ENCODE measurements around the gene SHISA5.
"Not testable (repeated sequence)": the region's sequence is repeated elsewhere in the genome, so short reads cannot be mapped to it uniquely, and the experiment has no call there.

The SHISA5 gene

GRCh38 chr3:48477959-48478520 is 25.9 kb downstream of the SHISA5 start:
- DNase-seq (ENCODE audit: low read depth in 3 of 3), result no peak

DNA sequence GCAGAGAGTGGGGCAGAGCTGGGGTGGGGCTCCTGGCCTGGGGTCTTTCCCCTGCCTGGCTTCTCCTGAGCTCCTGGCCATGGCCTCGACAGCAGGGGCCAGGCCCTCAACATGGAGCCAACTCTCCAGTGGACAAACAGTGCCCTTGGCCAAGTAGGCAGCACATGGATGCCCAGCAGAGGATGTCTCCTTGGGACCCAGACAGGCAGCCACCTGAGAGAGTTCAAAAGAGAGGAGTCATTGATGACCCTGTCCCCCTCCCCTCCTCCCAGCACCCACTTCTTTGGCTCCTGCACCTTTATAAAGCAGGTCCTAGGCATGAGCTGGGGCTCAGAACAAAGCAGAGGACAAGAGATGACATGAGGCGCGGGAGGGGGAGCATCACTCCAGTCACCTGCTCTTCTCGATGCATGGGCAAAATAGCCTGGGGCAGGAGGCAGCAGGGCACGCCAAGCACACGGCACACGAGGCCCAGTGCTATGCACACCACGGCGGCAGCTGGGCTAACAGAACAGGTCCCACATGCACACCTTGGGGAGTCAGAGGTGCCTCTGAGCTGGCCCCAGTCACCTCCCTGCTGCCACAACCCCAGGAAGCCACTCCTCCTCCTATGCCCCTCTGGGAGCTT is 27.4 kb downstream of the SHISA5 start:
- DNase-seq (ENCODE audit: low read depth in 3 of 3), result no peak

DNA sequence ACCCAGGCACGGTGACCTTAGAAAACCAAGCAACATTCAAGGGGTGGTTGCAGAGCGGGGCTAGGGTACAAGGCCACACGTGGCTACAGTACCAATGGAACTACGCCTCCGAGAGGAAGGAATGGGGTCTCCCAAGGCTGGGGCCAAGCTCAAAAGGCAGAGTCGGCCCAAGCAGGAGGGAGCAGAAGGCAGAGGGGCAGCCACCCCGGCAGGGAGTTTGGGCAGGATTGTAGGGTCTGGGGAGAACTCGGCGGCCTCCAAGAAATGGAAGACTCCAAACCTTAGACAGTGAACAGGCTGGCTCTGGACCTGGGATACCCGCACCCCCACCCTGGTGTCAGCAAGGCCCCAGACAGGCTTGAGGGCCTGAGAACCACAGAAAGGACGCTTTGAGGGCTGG is 28.8 kb downstream of the SHISA5 start:
- DNase-seq (ENCODE audit: low read depth in 3 of 3), result no peak

DNA sequence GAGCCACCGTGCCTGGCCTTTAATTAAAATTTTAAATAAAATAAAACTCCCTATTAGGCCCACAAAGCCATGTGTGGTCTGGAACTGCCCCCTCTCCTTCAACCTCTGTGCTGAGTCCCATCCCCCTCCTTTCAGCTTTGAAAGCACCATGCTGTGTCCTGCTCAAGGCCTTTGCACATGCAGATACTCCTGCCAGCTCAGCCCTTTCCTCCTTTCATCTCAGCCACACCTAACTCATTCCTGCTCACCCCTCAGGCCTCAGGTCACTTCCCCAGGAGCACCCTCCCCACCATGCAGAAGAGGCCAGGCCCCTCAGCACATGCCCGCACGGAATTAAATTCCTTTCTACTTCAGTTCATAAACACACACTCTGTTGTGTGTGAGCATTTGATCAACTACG is 29.4 kb downstream of the SHISA5 start:
- no peak for DNase-seq (ENCODE audit: low read depth in 3 of 3)

DNA sequence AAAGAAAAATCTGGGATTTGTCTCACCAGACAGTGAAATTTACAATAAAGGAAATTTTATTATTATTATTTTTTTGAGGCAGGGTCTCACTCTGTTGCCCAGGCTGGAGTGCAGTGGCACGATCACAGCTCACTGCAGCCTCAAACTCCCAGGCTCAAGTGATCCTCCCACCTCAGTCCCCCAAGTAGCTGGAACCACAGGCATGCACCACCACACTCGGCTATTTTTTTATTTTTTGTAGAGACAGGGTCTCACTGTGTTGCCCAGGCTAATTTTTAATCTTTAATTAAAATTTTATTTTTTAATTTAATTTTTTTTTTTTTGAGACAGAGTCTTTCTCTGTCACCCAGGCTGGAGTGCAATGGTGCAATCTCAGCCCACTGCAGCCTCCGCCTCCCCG is 29.9 kb downstream of the SHISA5 start:
- not testable (repeated sequence) for DNase-seq (ENCODE audit: low read depth in 3 of 3)

- no peak for DNase-seq (ENCODE audit: low read depth in 3 of 3)
These were observed 30.4 kb downstream of the SHISA5 start for GRCh38 chr3:48473617-48473952.

GRCh38 chr3:48472923-48473616 is 30.9 kb downstream of the SHISA5 start:
- DNase-seq (ENCODE audit: low read depth in 3 of 3), result peak; percentile 86 to 92 (median 92)

GRCh38 chr3:48472673-48472922 is 31.4 kb downstream of the SHISA5 start:
- DNase-seq (ENCODE audit: low read depth in 3 of 3), result no peak

- no peak for DNase-seq (ENCODE audit: low read depth in 3 of 3)
These were observed 33.7 kb downstream of the SHISA5 start for GRCh38 chr3:48470286-48470685.

- DNase-seq (ENCODE audit: low read depth in 3 of 3), result no peak
These were observed 34.7 kb downstream of the SHISA5 start for GRCh38 chr3:48469046-48469915.

DNA sequence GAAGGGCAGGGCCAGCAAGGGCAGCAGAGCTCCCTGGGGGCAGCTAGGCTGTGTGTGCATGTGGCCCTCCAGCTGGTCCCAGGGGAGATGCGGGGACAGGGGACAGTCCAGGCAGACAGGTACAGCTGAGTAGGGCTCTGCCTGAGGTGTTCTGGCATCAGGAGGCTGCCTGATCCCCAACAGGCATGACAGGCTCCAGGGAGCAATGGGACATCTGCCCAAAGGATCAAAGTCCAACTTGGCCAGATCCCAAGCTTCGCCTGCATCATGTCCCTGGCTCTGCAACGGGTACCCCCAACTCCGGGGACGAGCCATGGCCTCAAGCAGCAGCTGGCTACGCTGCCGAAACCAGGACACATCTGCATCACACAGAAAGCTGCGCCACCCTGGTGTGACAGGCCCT is 35.6 kb downstream of the SHISA5 start:
- DNase-seq (ENCODE audit: low read depth in 3 of 3), result no peak

DNA sequence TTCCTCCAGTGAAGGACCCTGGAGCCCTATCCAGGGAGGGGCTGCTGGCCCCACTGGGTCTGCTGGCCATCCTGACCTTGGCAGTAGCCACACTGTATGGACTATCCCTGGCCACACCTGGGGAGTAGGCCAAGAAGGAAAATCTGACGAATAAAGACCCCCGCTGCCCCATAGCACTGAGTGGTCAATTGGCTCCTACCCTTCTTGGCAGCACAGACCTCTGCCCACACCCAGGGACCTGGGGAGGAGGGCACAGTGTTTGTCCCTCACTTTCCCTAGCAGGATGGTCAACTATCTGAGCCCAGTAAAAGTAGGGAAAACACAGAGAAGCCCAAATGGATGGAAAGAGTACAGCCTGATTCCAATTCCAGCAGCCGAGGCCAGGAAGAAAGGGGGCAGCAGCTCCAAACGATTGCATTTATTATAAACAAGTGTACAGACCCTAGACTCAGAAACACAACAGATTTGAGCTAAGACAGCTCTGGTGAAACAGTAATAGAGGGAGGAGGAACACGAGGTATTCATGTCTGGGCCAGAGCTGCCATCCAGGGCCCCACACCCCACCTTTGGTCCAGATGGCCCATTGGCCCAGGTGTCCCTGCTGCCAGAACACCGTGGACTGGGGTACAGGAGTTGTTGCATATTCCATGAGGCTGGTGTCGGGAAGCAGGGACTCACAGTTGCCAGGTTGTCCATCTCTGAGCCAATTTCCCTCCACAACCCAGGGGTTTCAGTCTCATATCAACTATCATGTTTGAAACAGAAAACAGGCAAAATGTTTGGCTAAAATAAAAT is 36.3 kb downstream of the SHISA5 start:
- DNase-seq (ENCODE audit: low read depth in 3 of 3), result no peak

GRCh38 chr3:48467110-48467454 is 36.9 kb downstream of the SHISA5 start:
- no peak for DNase-seq (ENCODE audit: low read depth in 3 of 3)

GRCh38 chr3:48466386-48467109 is 37.4 kb downstream of the SHISA5 start:
- DNase-seq (ENCODE audit: low read depth in 3 of 3), result no peak

DNA sequence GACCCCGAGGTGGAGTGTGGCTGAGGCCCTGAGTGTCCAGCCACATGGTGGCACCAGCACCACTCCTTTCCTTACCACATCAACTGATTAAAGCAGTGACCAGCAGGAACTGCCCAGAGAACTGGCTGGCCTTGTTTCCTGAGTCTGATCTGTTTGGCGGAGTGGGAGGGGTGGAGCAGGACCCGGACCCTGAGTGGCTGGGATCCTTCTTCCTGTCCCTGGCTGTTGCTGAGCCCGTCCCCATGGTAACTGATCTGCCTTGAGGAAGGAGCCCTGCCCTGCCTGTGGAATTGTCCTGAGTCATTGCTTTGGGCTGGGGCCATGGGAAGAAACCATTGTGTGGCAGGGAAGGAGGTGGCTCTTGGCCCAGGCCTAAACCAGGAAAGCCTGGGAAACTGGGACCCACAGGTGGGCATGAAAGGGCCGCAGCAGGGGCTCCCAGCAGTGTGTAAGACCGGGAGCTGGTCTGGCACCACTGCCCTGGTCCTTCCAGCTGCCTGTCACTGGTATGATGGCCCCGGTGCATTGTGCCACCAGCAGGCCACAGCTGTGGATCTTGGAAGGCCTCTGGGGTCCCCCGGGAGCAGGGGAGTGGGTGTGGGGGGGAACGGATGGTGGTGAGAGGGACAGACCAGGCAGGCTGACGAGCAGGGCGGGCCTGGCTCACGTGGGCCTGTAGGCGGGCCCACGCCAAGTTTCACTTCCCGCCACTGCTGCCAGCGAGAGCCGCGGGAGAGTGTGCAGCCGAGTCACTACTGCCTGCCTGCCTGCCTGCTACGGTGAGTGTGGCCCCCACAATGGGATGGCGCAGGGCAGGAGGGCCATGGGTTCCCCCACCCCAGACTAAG is 38.2 kb downstream of the SHISA5 start:
- DNase-seq (ENCODE audit: low read depth in 3 of 3), result peak; percentile 66 to 70 (median 70)

DNA sequence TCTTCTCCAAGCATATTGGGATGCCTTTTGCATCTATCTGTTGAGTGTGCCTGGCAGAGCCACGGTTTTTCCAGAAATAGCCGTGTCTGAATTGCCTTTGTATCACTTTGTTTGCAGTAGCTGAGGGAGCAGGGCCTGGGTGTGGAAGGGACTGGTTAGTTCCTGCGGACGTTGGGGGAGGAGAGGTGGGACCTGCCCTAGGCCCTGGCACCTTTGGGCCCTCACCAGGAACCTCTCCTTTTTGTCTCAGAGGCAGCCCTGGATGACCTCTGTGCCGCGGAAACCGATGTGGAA is 38.8 kb downstream of the SHISA5 start:
- DNase-seq (ENCODE audit: low read depth in 3 of 3), result no peak

DNA sequence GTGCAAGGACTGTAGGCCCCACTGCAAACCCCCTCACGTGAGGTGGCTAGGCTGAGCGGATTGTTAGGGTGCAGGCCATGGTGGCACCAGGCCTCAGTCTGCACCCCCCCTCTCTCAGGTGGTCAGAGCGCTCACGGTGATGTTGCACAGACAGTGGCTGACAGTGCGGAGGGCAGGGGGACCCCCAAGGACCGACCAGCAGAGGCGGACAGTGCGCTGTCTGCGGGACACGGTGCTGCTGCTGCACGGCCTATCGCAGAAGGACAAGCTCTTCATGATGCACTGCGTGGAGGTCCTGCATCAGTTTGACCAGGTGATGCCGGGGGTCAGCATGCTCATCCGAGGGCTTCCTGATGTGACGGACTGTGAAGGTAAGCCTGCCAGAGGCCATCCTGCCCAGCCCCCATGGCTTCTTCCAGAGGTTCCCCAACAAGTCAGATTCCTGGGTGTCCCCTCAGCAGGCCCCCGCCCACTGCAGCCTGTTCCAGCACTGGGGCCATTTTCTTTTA is 39.2 kb downstream of the SHISA5 start:
- DNase-seq (ENCODE audit: low read depth in 3 of 3), result no peak

- no peak for DNase-seq (ENCODE audit: low read depth in 3 of 3)
These were observed 40.3 kb downstream of the SHISA5 start for GRCh38 chr3:48463703-48464102.

DNA sequence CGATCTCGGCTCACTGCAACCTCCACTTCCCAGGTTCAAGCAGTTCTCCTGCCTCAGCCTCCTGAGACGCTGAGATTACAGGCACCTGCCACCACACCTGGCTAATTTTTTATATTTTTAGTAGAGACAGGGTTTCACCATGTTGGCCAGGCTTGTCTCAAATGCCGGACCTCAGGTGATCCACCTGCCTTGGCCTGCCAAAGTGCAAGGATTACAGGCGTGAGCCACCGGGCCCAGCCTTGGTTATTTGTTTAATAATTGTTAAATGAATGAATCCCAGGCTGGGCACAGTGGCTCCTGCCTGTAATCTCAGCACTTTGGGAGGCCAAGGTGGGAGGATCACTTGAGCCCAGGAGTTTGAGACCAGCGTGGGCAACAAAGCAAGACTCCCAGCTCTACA is 42.2 kb downstream of the SHISA5 start:
- DNase-seq (ENCODE audit: low read depth in 3 of 3), result not testable (repeated sequence)

DNA sequence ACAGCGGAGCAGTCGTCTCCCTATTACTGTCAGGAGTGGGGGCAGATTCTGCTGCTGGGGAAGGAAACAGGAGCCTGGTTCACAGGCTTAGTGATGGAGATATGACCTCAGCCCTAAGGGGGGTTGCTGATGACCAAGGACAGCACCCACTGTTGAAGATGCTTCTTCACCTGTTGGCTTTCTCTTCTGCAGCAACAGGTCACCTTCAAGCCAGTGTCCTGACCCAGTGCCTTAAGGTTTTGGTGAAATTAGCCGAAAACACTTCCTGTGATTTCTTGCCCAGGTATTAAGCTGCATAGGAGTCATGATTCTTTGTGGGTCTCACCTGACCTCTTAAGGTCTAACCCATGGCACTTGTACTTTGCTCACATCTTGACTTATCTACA is 43.5 kb downstream of the SHISA5 start:
- no peak for DNase-seq (ENCODE audit: low read depth in 3 of 3)

Measured in stimulated activated CD4-positive, alpha-beta T cell treated with anti-CD3 and anti-CD28 coated beads, TNF-alpha, amount 100 ng/mL, for 4 hours (primary cell).